Measurements from ENCODE around the gene MTA1.

DNA sequence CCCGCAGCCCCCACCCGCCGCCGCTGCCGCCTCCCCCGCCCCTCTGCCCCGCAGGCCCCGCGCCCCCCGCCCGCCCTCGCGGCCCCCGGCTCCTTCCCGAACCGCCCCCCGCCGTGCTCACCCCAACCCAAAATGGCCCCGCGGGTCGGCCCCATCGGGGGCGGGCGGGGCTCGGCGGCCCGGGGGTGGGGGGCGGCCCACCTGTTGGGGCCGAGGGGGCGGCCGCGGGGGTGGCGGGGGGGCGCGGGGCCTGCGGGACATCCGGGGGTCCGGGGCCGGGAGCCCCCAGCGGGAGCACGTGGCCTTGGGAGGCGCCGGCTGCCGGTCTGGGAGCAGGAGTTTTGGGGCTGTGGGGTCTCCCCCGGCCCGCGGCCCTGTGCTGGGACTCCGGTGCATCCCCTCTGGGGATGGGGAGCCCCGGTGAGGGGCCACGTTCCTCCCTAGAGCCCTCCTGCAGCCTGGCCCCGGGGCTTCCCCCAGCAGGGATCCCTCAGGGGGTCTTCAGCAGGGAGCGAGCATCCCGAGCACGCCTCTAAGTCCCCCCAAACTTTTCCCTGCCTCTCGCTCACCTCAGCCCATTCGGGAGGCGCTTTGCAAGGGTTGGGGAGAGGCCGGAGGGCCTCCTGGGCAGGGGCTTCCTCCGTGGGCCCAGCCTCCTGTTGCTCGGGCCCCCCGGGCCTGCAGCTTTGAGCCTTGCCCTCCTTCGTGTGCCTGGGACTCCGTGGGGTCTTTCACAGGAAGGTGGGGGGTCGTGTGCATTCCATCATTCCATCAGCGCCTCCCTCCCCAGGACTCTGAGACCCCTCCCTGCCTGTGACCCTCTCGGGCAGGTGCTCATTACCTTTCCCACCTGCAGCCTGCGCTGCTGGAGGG is 710 bp downstream of the MTA1 start:
- TF ChIP-seq, protein P1, sequence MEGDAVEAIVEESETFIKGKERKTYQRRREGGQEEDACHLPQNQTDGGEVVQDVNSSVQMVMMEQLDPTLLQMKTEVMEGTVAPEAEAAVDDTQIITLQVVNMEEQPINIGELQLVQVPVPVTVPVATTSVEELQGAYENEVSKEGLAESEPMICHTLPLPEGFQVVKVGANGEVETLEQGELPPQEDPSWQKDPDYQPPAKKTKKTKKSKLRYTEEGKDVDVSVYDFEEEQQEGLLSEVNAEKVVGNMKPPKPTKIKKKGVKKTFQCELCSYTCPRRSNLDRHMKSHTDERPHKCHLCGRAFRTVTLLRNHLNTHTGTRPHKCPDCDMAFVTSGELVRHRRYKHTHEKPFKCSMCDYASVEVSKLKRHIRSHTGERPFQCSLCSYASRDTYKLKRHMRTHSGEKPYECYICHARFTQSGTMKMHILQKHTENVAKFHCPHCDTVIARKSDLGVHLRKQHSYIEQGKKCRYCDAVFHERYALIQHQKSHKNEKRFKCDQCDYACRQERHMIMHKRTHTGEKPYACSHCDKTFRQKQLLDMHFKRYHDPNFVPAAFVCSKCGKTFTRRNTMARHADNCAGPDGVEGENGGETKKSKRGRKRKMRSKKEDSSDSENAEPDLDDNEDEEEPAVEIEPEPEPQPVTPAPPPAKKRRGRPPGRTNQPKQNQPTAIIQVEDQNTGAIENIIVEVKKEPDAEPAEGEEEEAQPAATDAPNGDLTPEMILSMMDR (IDR thresholded peaks at IDR 0.05) = no peak
- TF ChIP-seq POLR2A (IDR thresholded peaks at IDR 0.05) = no peak

All from heart left ventricle (tissue), 13 donors.